ENCODE measurements around the gene EIF1.
"Not testable (repeated sequence)": the region's sequence is repeated elsewhere in the genome, so short reads cannot be mapped to it uniquely, and the experiment has no call there.

Gene EIF1

DNA sequence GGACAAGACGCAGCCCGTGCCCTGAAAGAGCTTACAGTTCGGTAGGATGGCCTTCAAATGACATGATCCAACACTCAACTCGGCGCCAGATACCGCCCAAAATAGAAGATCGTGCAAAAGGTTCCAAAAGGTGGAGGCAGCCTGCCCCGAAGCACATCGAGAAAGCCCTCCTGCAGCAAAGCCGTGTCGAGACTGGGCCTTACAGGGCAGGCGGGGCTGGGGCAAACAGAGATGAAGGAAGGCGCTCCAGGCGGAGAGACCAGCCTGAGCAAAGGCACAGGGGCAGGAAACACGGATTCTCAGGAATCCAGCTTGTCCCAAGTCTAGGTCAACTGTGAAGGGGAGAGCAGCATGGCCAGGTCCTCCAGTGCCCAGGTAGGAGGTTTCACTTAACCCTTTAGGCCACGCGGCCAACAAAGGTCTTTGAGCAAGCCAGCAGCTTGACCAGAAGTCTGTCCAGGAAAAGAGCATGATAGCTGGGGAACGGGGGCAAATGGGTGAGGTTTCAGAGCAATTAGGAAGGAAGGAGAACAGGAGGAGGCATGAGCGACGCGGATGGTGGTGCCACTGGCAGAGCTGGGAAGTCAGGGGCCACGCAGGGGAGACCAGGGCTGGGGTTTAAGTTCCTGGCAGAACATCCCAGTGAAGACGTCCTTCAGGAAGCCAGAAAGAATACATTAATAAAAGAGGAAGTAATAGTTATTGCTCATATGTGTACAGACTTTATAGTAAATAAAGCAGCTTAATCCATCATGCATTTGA lies 21.2 kb upstream of the EIF1 start:
- Histone ChIP-seq H4K20me1 (ENCODE audit: insufficient read depth, low read length) (no peaks in the 10 kb centered on the region), H3F3A (ENCODE audit: insufficient read depth, low read length) (no peaks in the 10 kb centered on the region), H3K9me2 (ENCODE audit: low read depth, low read length) (no peaks in the 10 kb centered on the region), H3K79me2 (ENCODE audit: insufficient read depth, low read length) (no peaks in the 10 kb centered on the region), H3K27me3 (ENCODE audit: insufficient read depth, low read length) (no peaks in the 10 kb centered on the region), H3K4me2 (ENCODE audit: low read length) (peak overlapping the region; percentile 61), H3K36me3 (ENCODE audit: insufficient read depth, low read length) (no peaks in the 10 kb centered on the region), H3K4me3 (ENCODE audit: low read depth, low read length, poor library complexity, severe bottlenecking) (peak overlapping the region; percentile 54), H3K4me1 (ENCODE audit: insufficient read depth, low read length, severe bottlenecking) (peaks cover 23% of the 10 kb centered on the region), H3K27ac (ENCODE audit: low read depth, low read length, poor library complexity, severe bottlenecking) (no peak overlapping the region), H3K9me3 (ENCODE audit: low read length) (no peaks in the 10 kb centered on the region), H2AFZ (ENCODE audit: low read length) (peak overlapping the region; percentile 24; the same call in 1 of the 2 replicates), H3K9ac (ENCODE audit: low read length) (peak overlapping the region; percentile 32; the same call in 1 of the 2 replicates)
- TF ChIP-seq CTCF (IDR thresholded peaks at IDR 0.05; ENCODE audit: low read length) (no peak), EZH2 (IDR thresholded peaks at IDR 0.05; ENCODE audit: borderline replicate concordance, low read length) (no peak)

DNA sequence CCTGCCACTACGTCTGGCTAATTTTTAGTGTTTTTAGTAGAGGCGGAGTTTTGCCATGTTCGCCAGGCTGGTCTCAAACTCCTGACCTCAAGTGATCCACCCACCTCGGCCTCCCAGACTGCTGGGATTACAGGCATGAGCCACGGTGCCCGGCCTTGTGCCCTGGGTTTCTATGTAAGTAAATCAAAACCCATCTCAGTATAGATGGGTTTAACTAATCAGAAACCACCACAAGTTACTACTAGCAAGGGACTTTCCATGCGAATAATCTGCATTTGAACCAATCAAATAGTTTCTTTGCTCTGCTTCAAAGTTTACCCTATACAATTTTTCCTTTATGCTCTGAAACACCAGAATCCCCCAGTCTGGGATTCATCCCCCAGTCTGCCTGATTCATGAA lies 16.5 kb upstream of the EIF1 start:
- H3K9me3 ChIP-seq (ENCODE audit: low read length), result 0 out of 2 replicates have a peak, but pooled peaks cover under 1% of the 10 kb centered on the region
- H3K4me2 ChIP-seq (ENCODE audit: low read length), result no peak overlapping the region
- TF ChIP-seq CTCF (IDR thresholded peaks at IDR 0.05; ENCODE audit: low read length), result no peak
- no peak for TF ChIP-seq EZH2 (IDR thresholded peaks at IDR 0.05; ENCODE audit: borderline replicate concordance, low read length)
- peaks cover 7% of the 10 kb centered on the region for H3K4me1 ChIP-seq (ENCODE audit: insufficient read depth, low read length, severe bottlenecking)
- no peaks in the 10 kb centered on the region for H3F3A ChIP-seq (ENCODE audit: insufficient read depth, low read length)
- no peaks in the 10 kb centered on the region for H4K20me1 ChIP-seq (ENCODE audit: insufficient read depth, low read length)
- no peaks in the 10 kb centered on the region; the same call in 1 of the 2 replicates for H3K36me3 ChIP-seq (ENCODE audit: insufficient read depth, low read length)
- no peaks in the 10 kb centered on the region for H3K9me2 ChIP-seq (ENCODE audit: low read depth, low read length)
- no peak overlapping the region for H3K9ac ChIP-seq (ENCODE audit: low read length)
- H2AFZ ChIP-seq (ENCODE audit: low read length), result no peak overlapping the region
- H3K27me3 ChIP-seq (ENCODE audit: insufficient read depth, low read length), result peaks cover 1% of the 10 kb centered on the region; the same call in 1 of the 2 replicates
- no peaks in the 10 kb centered on the region for H3K79me2 ChIP-seq (ENCODE audit: insufficient read depth, low read length)
- no peak overlapping the region for H3K27ac ChIP-seq (ENCODE audit: low read depth, low read length, poor library complexity, severe bottlenecking)
- H3K4me3 ChIP-seq (ENCODE audit: low read depth, low read length, poor library complexity, severe bottlenecking), result no peak overlapping the region

DNA sequence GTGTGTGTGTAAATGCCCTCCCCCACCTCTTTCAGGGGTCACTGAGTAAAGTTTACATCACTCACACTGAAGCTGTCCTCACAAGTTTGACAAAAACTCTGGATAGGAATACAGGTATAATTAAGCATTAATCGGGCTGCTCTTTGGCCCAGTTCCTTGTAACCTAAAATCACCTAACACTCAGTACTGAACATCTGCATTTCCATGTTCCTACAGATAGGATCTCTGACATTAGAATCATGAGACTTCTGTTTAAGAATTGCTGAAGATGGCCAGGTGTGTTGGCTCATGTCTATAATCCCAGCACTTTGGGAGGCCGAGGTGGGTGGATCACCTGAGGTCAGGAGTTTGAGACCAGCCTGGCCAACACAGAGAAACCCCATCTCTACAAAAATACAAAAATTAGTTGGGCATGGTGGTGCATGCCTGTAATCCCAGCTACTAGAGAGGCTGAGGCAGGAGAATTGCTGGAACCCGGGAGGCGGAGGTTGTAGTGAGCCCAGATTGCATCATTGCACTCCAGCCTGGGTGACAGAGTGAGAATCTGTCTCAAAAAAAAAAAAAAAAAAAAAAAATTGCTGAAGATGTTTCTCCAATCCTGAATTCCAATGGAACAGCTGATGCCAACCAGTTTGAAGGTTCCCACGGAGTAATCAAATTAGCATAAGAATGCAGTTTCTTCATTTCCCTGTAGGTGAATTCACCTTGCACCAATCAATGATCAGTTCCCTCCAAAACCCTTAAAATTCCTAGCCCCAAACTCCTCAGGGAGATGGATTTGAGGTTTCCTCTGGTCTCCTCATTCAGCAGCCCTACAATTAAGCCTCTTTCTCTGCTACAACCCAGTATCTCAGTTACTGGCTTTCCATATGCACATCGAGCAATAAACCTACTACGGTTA lies 13.3 kb upstream of the EIF1 start:
- H3K36me3 ChIP-seq (ENCODE audit: insufficient read depth, low read length); H3K4me3 ChIP-seq (ENCODE audit: low read depth, low read length, poor library complexity, severe bottlenecking); H3K79me2 ChIP-seq (ENCODE audit: insufficient read depth, low read length); H3K9me2 ChIP-seq (ENCODE audit: low read depth, low read length); H3K9ac ChIP-seq (ENCODE audit: low read length); H3K27ac ChIP-seq (ENCODE audit: low read depth, low read length, poor library complexity, severe bottlenecking); H3K4me1 ChIP-seq (ENCODE audit: insufficient read depth, low read length, severe bottlenecking); H3K4me2 ChIP-seq (ENCODE audit: low read length); H4K20me1 ChIP-seq (ENCODE audit: insufficient read depth, low read length); H3F3A ChIP-seq (ENCODE audit: insufficient read depth, low read length); H2AFZ ChIP-seq (ENCODE audit: low read length): not testable (repeated sequence)
- Histone ChIP-seq H3K9me3 (ENCODE audit: low read length) (peaks cover 11% of the 10 kb centered on the region; the same call in 1 of the 2 replicates), H3K27me3 (ENCODE audit: insufficient read depth, low read length) (peaks cover 17% of the 10 kb centered on the region; the same call in 1 of the 2 replicates)

All from OCI-LY1 (cell line).